ENCODE measurements around the gene GARIN5A.

DNA sequence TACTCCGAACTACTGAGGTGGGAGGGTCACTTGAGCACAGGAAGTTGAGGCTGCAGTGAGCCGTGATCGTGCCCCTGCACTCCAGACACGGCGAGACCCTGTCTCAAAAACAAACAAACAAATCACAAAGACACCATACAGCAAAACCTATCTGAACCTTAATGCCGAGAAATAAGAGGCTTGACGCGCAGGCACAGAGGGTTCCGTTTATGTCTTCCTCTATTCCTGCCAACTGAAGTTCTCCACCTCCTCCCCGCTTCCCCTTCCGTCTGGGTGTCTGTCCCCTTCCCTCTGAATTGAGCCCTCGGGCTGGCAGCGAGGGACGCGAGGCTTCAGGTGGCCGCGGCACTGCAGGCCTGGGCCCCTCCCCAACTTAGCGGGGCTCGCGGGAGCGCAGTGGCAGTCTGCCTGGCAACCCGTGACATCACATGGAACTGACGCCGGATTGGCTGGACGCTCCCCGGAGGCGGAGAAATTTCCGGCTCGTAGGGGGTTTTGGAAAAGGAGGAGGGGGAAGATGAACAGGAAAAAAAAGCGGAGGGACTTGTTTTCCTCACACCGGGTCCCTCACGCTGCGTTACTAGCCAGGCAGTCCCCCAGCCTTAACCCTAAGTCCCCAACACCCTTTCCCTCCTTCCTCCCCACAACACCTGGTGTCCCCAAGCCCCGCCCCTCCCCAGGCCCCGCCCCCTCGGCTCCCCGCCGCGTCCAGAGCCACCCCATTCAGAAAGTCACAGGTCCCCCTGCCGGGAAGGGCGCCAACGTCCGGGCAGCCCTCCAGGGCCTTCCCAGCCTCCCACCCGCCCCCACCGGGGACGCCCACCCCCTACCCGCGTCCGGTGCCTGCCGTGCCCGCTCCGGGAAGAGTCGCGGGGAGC, 45.1 kb downstream of the GARIN5A start:
- TF ChIP-seq GATA2 (IDR thresholded peaks at IDR 0.05; ENCODE audit: low read depth, low read length) (no peak), GATA3 (IDR thresholded peaks at IDR 0.05; ENCODE audit: low read depth, low read length) (no peak)

Data from SH-SY5Y (cell line).